ENCODE measurements around the gene GALK1. TPM values are rescaled to one million over a fixed set of nuclear protein-coding genes. Genes with fewer than 3 reads are reported as not detected.

GALK1 gene
- total RNA-seq, 1 experiment from 2014 or later: 35.8 TPM

GRCh38 chr17:75771334-75772281, 6.6 kb upstream of the GALK1 start:
- intact Hi-C loops (cut with micrococcal nuclease; ENCODE audit: unreplicated experiment) (no loop called here), in situ Hi-C loops (cut with HindIII; ENCODE audit: low pct_unique_long_range_greater_than_20kb, low sequenced_read_pairs) (no loop called here)
- Histone ChIP-seq H3K27me3 (ENCODE audit: control insufficient read depth, insufficient read depth, low read length) (no peaks in the 10 kb centered on the region), H3K9me3 (ENCODE audit: control insufficient read depth, insufficient read depth, low read depth, low read length) (no peaks in the 10 kb centered on the region), H3K27ac (ENCODE audit: low read length) (no peak overlapping the region), H3K4me1 (ENCODE audit: control insufficient read depth, insufficient read depth, low read length) (peaks cover 5% of the 10 kb centered on the region), H3K36me3 (ENCODE audit: control insufficient read depth, insufficient read depth, low read length) (peaks cover 4% of the 10 kb centered on the region), H3K4me3 (ENCODE audit: low read depth in 2 of 2, low read length in 2 of 2) (no peak overlapping the region)
- ATAC-seq (no peak), DNase-seq (ENCODE audit: low read depth, low spot score) (no peak)
- no peak for TF ChIP-seq TCF7L2 (IDR thresholded peaks at IDR 0.05; ENCODE audit: low read depth, low read length)
- peak; percentile 50; the same call in 1 of the 2 replicates for TF ChIP-seq CTCF (IDR thresholded peaks at IDR 0.05)
- ChIA-PET POLR2A (interaction anchor here (0.6 kb wide), 2 partner anchors 10 to 170 kb away, joined by 3 read pairs; no protein-coding TSS in a partner anchor), CTCF (interaction anchor here (0.6 kb wide), 2 partner anchors 87 to 135 kb away, joined by 3 to 6 read pairs; no protein-coding TSS in a partner anchor)
- no TSS peak for BruUV-seq (replicated peaks)

GRCh38 chr17:75769536-75769935, 4.5 kb upstream of the GALK1 start:
- TF ChIP-seq CTCF (IDR thresholded peaks at IDR 0.05) (no peak), TCF7L2 (IDR thresholded peaks at IDR 0.05; ENCODE audit: low read depth, low read length) (no peak), REST (IDR thresholded peaks at IDR 0.05; ENCODE audit: insufficient read depth in 1 of 2, low read depth in 2 of 2, low read length in 1 of 2) (no peak), SIN3A (IDR thresholded peaks at IDR 0.05; ENCODE audit: borderline replicate concordance, insufficient read depth, low read depth, low read length) (no peak), POLR2AphosphoS5 (IDR thresholded peaks at IDR 0.05; ENCODE audit: low read depth, low read length) (no peak)
- no TSS peak for BruUV-seq (replicated peaks)
- intact Hi-C loops (cut with micrococcal nuclease; ENCODE audit: unreplicated experiment): no loop called here
- Histone ChIP-seq H3K4me3 (ENCODE audit: low read depth in 2 of 2, low read length in 2 of 2) (no peak overlapping the region), H3K27me3 (ENCODE audit: control insufficient read depth, insufficient read depth, low read length) (no peaks in the 10 kb centered on the region), H3K27ac (ENCODE audit: low read length) (no peak overlapping the region), H3K4me1 (ENCODE audit: control insufficient read depth, insufficient read depth, low read length) (no peaks in the 10 kb centered on the region), H3K36me3 (ENCODE audit: control insufficient read depth, insufficient read depth, low read length) (no peaks in the 10 kb centered on the region), H3K9me3 (ENCODE audit: control insufficient read depth, insufficient read depth, low read depth, low read length) (no peaks in the 10 kb centered on the region)
- ATAC-seq (no peak), DNase-seq (ENCODE audit: low read depth, low spot score) (no peak)
- POLR2A ChIA-PET: no interaction called here
- CTCF ChIA-PET: interaction anchor here (0.6 to 0.7 kb wide), 2 partner anchors 55 to 812 kb away, joined by 3 to 9 read pairs; no protein-coding TSS in a partner anchor
- in situ Hi-C loops (cut with HindIII; ENCODE audit: low pct_unique_long_range_greater_than_20kb, low sequenced_read_pairs): no loop called here

Measured in Panc1 (cell line).